ENCODE results near the gene ACTR8.

The ACTR8 gene

DNA sequence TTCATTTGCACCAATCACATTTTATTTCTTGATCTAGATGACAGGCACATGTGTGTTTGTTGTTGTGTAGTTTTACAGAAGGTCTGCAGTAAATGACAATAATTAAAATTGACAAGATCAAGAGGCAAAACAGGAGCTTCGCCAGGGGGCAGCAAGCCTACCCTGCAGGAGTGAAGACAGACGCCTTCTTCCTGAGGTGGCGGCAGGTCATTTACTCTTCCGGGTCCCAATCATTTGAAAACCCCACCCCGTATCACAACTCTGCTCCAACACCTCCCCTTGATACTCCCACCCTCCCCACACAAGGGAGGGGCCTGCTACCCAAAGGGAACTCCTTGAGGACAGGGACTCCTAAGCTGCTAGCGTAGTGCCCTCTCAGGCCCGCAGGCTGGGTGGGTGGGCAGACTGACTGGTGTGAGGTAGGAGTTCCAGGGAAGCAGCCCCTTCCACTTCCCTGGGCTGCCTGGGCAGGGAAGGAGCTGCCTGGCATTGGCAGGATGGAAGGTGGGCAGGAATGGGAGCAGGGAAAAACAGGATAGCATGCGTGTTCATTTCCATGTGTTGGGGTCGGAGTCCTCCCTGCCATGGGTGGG, 48.8 kb downstream of the ACTR8 start:
- DNase-seq, result no peak

DNA sequence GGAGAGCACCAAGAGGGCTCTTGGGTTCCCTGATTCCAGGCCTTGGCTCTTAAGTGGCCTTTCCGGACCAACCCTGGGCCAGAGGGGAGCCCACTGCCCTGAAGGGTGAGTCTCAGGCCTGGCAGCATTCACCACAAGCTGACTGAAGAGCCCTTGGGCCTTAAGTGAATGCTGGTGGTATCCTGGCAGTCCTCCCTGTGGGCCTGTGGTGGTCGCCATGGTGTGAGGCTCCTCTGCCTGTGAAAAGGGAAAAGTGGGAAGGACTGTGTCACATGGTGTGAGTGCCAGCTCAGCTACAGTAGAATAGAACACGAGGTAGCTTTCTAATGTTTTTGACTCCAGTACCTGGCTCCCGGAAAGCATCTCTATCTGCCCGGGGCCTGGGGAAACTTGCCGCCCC, 51.0 kb downstream of the ACTR8 start:
- no peak for DNase-seq

DNA sequence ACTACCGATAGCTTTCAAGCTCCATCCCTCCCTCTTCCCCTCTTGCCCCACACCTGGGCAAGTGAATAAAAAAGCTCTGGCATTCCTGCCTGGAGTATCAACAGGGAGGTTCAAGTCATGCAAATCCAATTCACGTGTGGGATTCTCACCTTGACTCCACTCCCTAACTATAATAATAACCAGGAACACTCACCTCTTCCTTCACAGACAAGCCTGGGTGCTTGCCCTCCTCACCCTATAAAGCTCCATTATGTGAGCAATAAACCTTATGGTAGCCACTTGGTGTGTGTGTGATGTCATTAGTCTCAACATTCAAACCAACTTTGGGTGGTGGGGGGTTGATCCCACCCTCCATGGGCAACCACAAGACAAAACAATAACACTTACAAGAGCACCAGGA, 52.3 kb downstream of the ACTR8 start:
- no peak for DNase-seq

DNA sequence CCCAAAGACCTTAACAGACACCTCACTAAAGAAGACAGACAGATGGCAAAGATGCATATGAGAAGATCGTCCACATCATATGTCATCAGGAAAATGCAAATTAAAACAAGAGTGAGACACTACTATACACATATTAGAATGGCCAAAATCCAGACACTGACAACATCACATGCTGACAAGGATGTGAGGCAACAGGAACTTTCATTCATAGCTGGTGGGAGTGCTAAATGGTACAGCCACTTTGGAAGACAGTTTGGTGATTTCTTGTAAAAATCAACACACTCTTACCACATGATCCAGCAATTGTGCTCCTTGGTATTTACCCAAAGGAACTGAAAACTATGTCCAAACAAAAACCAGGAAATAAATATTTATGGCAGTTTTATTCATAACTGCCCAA, 53.4 kb downstream of the ACTR8 start:
- DNase-seq, result no peak

DNA sequence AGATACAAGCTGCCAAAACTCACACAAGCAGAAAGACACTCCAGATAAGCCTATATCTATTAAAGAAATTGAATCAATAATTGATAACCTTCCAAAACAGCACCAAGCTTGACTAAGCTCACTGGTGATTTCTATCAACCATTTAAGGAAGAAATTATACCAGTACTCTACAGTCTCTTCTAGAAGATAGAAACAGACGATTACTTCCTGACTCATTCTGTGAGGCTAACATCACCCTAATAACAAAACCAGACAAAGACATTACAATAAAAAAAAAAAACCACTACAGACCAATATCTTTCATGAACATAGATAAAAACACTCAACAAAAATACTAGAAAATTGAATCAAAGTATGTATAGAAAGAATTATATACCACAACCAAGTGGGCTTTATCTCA, 55.9 kb downstream of the ACTR8 start:
- no peak for DNase-seq

DNA sequence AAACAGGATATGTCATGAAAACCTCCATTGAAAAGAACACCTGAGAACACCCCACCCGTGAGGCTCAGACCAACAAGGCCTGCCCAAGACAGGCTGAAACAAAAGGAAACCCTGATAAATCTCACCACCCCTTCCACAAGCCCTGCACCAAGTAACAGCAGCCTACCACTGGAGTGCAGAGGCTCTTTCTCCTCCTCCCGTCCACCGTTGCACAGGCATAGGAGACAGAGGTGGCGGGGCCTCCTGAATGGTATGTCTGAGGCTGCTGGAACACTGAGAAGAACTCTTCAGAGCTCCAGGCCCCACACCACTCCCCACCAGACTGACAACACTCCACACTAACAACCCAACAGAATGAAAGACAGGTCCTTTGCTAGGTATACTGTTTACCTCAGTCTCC, 57.2 kb downstream of the ACTR8 start:
- no peak for DNase-seq

DNA sequence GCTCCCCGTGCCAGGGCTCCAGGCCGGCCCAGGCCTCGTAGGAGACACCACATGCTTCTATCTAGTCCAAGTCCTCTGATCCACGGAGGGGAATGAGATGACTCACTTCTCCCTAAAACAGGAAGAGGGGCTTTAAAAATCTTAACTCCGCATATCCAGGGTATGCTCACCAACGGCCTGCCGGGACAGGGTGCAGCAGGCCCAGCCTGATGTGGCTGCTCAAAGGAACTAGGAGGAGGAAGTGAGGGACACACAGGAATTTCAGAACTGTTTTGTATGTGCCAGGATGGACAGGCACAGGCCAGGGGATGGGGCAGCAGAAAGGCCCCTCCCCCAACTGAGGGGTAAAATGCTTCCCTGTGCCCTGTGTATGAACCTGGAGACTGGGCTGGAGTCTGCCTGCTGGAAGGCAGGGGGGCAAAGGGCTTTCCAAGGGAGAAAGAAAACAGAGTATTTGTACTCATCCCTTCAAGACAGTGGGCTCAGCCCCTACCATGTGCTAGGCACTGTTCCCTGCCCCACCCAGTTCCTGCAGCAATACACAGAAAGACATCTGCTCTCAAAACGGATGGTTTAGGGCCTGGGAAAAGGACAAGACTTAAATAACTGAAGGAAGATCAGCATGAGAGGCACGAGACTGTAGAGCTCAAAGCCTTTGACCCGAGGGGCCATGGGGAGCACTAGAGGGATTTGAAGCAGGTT, 57.8 kb downstream of the ACTR8 start:
- DNase-seq, result no peak

DNA sequence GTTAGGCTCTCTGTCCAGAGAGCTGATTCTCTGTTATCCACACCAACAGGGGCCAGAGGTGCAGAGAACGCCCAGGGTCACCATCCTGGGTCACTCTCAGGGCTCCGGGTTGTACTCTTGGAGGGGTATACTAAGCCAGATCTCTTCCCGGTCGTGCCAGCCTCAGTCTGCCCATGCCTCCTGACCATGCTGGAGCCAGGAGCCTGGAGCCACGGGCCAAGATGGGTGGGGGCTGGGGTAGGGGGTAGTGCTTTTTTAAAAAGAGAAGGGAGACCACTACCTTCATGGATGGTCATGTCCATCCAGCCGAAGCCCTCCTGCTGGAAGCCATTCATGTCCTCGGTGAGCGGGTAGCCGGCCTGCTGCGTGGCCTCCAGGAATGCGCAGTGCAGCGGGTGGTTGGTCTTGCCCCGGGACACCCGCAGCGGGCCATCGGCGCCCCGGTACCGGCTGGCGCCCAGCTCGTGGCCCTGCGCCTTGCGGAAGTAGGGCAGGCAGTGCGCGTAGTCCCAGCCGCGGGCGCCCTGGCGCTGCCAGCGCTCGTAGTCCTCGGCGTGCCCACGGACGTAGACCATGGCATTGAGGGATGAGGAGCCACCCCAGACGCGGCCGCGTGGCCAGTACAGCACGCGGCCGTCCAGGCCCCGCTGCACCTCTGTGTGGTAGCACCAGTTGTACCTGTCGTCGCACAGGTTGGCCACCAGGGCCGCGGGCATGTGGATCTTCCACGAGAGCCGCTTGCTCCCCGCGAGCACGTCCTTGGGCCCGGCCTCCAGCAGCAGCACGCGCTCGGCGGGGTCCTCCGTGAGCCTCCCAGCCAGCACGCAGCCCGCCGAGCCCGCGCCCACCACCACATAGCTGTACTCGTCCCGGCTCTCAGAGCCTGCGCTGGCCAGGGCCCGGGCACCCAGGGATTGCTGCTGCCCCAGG, 58.7 kb downstream of the ACTR8 start:
- DNase-seq, result no peak

DNA sequence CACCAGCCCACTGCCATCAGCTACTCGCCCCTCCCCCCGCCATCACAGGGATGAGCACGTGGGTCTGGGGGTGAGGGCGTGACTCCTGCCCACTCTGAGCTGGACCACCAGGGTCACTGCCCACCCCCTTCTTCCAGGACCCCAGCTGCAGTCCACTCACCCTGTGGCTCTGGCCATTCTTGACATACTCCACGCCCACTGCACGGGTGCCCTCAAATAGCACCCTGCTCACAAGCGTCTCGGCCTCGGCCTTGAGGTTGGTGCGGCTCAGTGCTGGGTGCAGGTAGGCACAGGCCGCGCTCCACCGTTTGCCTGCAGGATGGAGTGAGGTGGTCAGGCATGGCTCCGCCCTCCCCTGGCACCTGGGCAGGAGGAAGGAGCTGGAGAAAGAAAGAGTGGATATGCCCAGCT, 59.6 kb downstream of the ACTR8 start:
- no peak for DNase-seq

DNA sequence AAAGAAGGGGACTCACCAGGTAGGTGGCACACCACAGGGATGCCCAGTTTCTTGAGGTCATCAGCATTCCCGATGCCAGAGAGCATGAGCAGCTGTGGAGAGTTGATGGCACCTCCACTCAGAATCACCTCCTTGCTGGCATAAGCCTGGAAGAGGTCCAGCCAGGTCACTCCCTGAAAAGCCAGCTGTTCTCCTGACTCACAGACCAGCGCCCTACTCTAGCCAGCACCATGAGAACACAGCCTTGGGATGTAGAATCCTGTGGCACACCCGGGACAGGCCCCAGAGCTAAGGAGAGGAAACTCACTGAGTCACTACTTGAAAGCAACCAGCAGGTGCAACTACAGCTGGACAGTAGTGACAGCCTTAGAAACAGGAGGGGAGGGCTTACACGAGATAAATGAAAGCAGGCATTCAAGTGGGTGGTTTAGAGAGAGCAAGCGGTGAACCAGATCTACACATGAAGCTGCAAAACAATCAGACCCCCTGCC, 60.3 kb downstream of the ACTR8 start:
- no peak for DNase-seq

DNA sequence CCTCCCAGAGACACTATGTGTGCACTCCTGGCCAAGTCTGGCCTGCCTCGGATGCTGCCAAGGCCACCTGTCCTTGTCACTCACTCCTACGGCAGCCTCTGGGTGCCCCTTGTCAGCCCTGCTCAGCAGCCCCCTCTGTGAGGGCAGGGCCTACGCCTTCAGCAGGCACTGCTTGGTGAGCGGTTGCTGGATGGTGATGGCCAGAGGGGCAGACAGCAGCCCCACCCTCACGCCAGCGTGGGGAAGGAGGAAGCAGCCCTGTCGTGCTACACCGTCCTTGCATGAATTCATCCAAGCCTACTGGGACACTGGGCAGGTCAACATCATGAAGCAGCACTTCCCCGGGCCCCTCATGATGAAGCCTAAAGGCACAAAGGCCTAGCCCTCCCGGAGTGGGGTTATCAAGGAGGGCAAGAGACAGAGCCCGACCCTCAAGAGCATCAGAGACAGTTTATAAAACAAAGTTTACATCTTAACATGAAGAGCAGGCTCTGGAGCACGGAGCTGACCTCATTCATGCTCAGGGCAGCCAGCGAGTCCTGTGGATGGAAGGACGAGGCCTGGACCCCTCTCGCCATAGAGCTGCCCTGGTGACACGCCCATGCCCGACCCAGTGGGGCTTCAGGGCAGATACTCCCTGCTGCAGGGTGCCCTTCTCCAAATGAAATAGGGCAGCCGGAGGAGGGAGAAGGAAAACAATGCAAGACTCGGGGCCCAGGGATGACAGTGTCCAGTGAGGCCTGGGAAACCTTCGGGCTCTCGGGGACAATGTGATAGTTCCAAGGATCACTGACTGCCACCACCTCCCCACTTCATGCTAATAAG, 61.0 kb downstream of the ACTR8 start:
- DNase-seq, result no peak

DNA sequence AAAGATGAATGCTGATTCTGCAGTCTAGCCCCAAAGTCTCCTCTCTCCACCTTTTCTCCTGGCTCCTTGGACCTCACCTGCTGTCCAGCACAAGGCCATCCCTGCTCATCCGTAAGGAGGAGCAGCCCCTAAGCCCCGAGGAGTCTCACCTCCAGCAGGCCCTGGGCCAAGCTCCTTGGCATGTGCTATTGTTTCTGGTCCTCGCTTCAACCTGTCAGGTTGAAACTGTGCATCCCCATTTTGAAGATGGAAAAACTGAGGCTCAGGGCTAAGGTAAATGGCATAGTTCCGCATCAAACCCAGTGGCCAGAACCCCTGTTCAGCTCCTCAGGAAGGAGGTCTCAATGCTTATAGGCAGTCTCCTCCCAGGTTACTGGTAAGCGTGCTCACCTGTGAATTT, 61.9 kb downstream of the ACTR8 start:
- DNase-seq, result no peak

DNA sequence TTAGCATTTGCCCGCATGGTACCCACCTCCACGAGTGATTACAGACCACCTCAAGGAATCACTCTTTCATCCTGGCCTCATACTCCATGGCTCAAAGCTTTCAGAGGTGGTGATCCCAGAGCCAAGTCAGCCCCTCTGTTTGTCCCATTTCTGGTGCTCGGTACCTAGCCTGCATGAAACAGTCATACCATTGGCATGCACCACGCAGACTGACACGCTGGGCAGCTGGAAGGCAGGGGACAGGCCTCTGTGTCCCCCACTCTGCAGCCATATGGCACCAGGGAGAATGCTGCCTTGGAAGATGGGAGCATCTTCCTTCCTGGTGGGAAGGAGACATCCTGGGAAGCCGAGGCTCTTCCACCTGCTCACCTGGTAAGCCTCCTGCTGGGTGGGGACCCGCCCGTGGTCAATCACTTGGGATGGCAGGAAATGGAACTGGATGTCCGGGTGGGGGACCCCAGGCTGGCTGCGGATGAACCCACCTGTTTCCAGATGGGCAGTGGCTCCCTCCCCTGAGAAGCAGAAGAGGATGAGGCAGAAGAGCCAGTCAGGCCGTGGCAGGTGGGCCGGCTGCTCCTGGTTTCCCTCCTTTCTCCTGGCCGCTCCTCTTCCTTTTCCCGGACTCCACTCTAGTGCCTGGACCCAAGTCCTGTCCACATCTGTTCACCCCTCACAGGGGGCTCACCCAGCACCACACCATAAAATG, 62.6 kb downstream of the ACTR8 start:
- DNase-seq, result no peak

DNA sequence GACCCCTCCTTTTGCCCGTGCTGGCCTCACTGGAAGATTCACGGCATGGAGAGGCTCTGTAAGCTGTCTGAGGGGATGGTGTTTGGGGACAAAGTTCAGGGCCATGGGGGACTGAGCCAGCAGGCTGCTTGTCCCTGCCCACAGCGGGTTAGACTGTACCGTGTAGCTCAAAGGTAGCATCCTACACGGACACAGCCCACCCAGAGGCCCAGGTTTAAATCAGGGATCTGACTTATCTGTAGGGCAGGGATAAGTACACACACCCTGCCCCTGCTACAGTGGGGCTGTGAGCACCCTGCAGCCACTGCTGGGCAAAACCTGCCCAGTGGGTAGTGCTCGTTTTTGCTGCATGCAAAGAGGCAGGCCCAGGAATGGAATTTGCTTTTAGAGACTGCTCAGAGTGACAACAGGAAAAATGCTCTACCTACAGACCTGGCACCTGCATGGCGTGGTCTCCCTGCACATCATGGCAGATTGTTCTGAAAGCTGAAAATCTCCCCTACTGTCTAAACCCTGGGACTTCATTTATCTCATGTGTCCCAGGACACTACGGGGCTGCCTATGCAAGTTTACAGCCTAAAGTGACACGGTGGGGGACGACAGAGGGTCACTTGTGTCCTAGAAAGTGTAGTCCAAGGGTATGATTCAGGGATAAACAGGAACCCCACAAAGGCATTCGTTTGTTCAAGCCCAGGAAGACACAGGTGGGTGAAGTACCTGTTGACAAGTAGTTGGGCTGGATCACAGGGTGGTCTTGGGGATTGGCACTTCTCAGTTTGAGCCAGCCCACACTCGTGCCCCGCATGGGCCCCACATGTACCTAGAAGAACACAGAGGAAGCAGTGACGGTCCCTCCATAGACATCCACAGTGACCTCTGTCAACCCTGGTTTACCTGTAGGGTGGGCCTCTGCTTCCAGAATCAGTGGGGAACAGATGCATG, 63.5 kb downstream of the ACTR8 start:
- DNase-seq, result no peak

DNA sequence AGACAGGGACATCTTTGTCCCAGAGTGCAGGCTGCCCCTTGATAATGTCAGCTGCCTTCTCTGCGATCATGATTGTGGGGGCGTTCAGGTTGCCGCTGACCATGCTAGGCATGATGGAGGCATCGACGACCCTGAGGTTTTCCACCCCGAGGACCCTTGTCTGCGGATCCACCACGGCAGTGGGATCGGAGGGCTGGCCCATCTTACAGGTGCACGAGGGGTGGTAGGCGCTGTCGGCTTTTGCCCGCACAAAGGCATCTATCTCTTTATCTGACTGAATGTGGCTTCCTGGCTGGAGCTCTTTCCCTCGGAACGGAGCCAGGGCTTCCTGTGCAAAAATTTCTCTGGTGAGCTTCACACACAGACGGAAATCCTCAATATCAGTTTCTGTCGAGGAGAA, 64.1 kb downstream of the ACTR8 start:
- no peak for DNase-seq

DNA sequence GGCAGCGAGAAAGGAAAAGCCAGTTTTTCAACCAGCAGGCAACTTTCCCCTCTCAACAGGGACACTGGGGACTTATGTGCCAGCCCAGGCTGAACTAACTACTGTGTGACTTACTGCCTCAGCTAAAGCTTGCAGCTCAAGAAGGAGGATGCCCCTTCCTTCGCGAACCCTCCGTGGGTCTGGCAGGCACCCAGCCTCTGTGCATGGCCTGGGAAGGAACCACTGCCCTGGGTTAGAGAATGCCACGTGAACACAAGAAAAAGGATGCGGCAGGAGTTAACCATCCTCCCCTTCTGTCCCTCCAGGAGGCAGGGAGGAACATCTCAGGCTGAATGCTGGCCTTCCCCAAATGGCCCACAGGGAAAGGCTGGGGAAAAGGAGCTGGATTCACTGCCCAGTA, 64.7 kb downstream of the ACTR8 start:
- no peak for DNase-seq
